ENCODE results near the gene TRPM2. TPM values are rescaled to one million over a fixed set of nuclear protein-coding genes. Genes with fewer than 3 reads are reported as not detected.
A peak's percentile ranks its signal among the peaks of the same experiment; 100 is the strongest.
"Not testable (repeated sequence)": the region's sequence is repeated elsewhere in the genome, so short reads cannot be mapped to it uniquely, and the experiment has no call there.

The TRPM2 gene
- total RNA-seq, 1 donor from 2014 or later = 1.9 TPM

GRCh38 chr21:44400791-44401385 is 47.5 kb downstream of the TRPM2 start:
- intact Hi-C loops (cut with DNase I) = no loop called here
- ATAC-seq (ENCODE audit: poor library complexity) (no peak), DNase-seq (no peak)

GRCh38 chr21:44401386-44402160 is 48.2 kb downstream of the TRPM2 start:
- ATAC-seq (ENCODE audit: poor library complexity) = no peak
- no peak for DNase-seq
- intact Hi-C loops (cut with DNase I) = no loop called here

- ATAC-seq (ENCODE audit: poor library complexity) (no peak), DNase-seq (no peak)
- intact Hi-C loops (cut with DNase I) = no loop called here
Measured at GRCh38 chr21:44402323-44403105, 49.1 kb downstream of the TRPM2 start.

- intact Hi-C loops (cut with DNase I) = no loop called here
- DNase-seq (no peak), ATAC-seq (ENCODE audit: poor library complexity) (no peak)
Measured at GRCh38 chr21:44403106-44404020, 49.9 kb downstream of the TRPM2 start.

- intact Hi-C loops (cut with DNase I); ATAC-seq (ENCODE audit: poor library complexity); DNase-seq: not testable (repeated sequence)
Measured at GRCh38 chr21:44404482-44404881, 51.1 kb downstream of the TRPM2 start.

- DNase-seq = no peak
- ATAC-seq (ENCODE audit: poor library complexity) = no peak
- intact Hi-C loops (cut with DNase I) = no loop called here
Measured at GRCh38 chr21:44405091-44405947, 51.9 kb downstream of the TRPM2 start.

- DNase-seq (no peak), ATAC-seq (ENCODE audit: poor library complexity) (no peak)
- intact Hi-C loops (cut with DNase I) = no loop called here
Measured at GRCh38 chr21:44405948-44406872, 52.8 kb downstream of the TRPM2 start.

- intact Hi-C loops (cut with DNase I) = no loop called here
- ATAC-seq (ENCODE audit: poor library complexity) (no peak), DNase-seq (no peak)
Measured at GRCh38 chr21:44406953-44407352, 53.5 kb downstream of the TRPM2 start.

- no peak for DNase-seq
- intact Hi-C loops (cut with DNase I) = no loop called here
- ATAC-seq (ENCODE audit: poor library complexity) = no peak
Measured at GRCh38 chr21:44407493-44407892, 54.1 kb downstream of the TRPM2 start.

- ATAC-seq (ENCODE audit: poor library complexity) (no peak), DNase-seq (no peak)
- intact Hi-C loops (cut with DNase I) = no loop called here
Measured at GRCh38 chr21:44408226-44408625, 54.8 kb downstream of the TRPM2 start.

- DNase-seq = peak; percentile 31
- intact Hi-C loops (cut with DNase I) = no loop called here
- no peak for ATAC-seq (ENCODE audit: poor library complexity)
Measured at GRCh38 chr21:44413566-44414290, 60.3 kb downstream of the TRPM2 start.

- DNase-seq = peak; percentile 13
- no peak for ATAC-seq (ENCODE audit: poor library complexity)
- intact Hi-C loops (cut with DNase I) = no loop called here
Measured at GRCh38 chr21:44414291-44415072, 61.1 kb downstream of the TRPM2 start.

- intact Hi-C loops (cut with DNase I) = no loop called here
- peak; percentile 22 for DNase-seq
- no peak for ATAC-seq (ENCODE audit: poor library complexity)
Measured at GRCh38 chr21:44415073-44416025, 61.9 kb downstream of the TRPM2 start.

GRCh38 chr21:44416193-44416592 is 62.8 kb downstream of the TRPM2 start:
- ATAC-seq (ENCODE audit: poor library complexity) (no peak), DNase-seq (peak; percentile 21)
- intact Hi-C loops (cut with DNase I) = no loop called here

Measured in Right ventricle myocardium superior (tissue), 1 donor.